Stimulated activated CD8-positive, alpha-beta memory T cell treated with anti-CD3 and anti-CD28 coated beads, Interleukin-7, amount 100 ng/mL, for 1 hour (primary cell): Measurements from ENCODE around the gene ACMSD.
"Not testable (repeated sequence)": the region's sequence is repeated elsewhere in the genome, so short reads cannot be mapped to it uniquely, and the experiment has no call there.

Experiments
- DNase-seq, 2 donors: peaks; one replicate each; pipeline ENCODE4 v3.0.0-alpha.2; 2020; ENCODE audit warnings: low read depth in 2 of 2

ACMSD gene

GRCh38 chr2:134906726-134907125 lies 68.3 kb downstream of the ACMSD start:
- DNase-seq = no peak

DNA sequence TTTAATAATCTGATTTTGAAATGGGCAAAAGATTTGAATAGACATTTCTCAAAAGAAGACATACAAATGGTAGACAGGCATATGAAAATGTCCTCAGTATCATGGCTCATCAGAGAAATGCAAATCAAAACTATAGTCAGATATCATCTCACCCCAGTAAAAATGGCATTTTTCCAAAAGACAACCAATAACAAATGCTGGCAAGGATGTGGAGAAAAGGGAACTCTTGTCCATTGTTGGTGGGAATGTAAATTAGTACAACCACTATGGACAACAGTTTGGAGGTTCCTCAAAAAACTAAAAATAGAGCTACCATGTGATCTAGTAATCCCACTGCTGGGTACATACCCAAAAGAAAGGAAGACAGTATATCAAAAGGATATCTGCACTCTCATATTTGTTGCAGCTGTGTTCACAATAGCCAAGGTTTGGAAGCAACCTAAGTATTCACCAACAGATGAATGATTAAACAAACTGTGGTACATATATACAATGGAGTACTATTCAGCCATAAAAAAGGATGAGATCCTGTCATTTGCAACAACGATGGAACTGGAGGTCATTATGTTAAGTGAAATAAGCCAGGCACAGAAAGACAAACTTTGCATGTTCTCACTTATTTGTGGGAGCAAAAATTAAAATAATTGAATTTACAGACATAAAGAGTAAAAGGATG lies 69.2 kb downstream of the ACMSD start:
- DNase-seq = not testable (repeated sequence)

GRCh38 chr2:134910763-134911399 lies 72.5 kb downstream of the ACMSD start:
- no peak for DNase-seq

- DNase-seq = no peak
These were observed 73.0 kb downstream of the ACMSD start for GRCh38 chr2:134911400-134911785.

- DNase-seq = no peak
These were observed 73.9 kb downstream of the ACMSD start for GRCh38 chr2:134912361-134912760.

GRCh38 chr2:134917360-134917865 lies 79.0 kb downstream of the ACMSD start:
- DNase-seq = no peak

DNA sequence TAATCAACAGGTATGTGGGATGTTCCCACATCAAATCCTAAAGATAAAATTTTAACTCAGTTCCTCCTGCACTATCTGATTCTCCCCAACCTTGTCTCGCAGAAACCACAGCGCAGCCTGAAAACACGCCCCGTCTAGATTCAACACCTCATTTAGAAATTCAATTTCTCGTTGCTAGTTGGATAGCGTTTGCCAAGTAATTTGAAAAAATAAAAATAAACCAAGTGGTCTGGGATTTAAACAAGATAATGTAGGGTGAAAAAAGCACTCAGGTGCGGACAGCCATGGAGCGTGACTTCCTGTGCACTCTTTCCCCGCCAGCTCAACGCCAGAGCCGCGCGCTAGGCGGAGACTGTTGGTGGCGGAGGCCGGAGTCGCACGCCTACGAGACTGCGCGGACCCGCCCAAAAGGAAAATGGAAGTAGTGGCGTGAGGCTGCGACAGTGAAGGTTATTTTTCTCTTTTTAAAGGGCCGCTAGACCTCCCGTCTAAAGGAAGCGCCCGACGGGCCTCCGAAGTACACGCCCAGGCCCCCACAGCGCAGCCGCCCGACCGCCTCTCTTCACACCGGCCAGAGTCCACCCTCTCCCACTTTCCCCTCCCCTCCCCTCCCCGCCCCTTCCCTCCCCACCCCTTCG lies 79.6 kb downstream of the ACMSD start:
- DNase-seq = peak; percentile 72 to 73

GRCh38 chr2:134918526-134919340 lies 80.3 kb downstream of the ACMSD start, which contains the start of gene CCNT2:
TSS of gene CCNT2 (plus strand) at chr2:134918822. CDS start at chr2:134918855, 33 bp downstream.
- peak; percentile 98 to 99 for DNase-seq

- DNase-seq = no peak
These were observed 81.2 kb downstream of the ACMSD start for GRCh38 chr2:134919341-134920210.

GRCh38 chr2:134924912-134925311 lies 86.5 kb downstream of the ACMSD start:
- no peak for DNase-seq

- no peak for DNase-seq
These were observed 88.0 kb downstream of the ACMSD start for GRCh38 chr2:134926231-134926931.

DNA sequence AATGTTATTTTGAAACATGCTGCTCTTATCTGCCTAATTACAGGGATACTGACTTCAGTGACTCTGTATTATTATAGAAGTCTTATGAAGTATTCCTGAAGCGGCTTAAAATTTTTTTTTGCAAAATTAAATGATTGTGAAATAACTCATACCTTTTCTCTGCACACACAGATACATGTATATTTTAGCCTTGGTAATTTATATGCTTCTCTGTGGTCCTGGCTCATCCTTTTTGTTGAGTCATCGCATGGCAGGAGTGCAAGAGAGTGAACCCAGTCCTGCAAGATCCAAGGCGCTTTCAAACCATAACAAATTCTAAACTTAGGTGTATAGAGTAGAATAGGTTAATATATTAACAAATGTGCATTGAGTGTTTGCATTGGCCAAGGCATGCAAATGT lies 88.8 kb downstream of the ACMSD start:
- no peak for DNase-seq

DNA sequence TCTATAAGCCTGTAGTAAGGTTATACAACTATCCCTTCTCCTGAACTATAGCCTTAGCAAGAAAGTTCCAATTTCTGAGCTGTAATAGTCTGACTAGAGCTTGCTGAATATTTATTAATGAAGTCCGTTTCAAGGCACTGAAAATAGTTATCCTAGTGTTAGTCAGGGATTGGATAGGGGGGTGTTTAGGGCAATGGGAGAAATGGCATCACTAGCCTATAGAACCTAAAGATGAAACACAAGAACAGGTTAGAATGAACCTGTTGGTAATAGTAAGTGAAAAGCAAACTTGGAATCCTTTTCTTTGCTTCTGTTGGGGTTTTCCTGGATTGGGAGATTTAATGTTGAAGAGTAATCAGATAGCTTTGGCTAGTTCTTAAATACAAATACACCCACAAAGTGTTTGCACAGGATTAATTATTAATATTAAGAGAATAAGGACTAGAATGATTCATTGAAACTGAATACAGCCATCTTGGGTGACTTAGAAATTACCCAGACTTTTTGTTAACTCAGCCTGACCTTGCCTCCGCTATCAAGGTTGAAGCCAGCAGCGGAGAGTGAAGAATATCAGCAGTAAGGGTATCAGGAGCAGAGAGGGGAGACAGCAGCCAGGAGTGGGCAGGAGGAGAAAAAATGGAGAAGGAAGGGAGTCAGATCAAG lies 94.6 kb downstream of the ACMSD start:
- no peak for DNase-seq

GRCh38 chr2:134933732-134934131 lies 95.3 kb downstream of the ACMSD start:
- no peak for DNase-seq

DNA sequence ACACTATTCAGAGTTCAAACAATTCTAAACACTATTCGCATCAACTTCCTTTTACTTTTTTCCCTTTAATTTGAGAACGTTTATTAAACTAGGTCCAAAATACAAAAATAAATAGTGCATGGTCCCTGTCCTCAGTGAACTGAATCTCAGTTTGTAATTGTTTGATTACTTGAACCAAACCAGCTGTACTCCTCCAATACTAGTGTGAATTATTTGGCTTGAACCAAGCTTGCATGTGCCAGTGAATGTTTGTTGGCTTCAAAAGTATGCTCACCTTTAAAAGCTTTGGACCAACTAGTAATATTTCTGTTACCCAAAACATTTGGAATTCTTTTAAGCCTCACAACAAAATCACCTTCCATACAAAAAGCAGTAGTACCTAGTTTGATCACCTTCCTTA lies 95.7 kb downstream of the ACMSD start:
- no peak for DNase-seq

DNA sequence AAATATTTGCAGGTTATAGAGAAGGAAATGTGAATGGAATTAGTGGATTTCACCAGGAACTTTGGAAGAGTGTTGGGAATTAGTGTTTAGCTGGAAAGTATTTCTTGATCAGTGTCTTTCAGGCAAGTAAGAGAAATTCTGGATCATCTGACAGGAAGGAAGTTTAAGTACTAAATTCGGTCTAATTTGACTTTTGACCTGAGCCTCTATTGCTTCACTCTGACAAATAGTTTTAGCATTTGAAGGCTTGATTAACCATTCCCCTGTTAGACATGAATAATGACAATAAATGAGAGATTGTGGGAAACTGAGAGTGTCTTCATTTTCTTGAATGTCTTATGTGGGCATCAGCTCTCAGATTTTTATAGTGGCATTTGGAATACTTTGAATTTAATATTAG lies 96.2 kb downstream of the ACMSD start:
- DNase-seq = no peak

DNA sequence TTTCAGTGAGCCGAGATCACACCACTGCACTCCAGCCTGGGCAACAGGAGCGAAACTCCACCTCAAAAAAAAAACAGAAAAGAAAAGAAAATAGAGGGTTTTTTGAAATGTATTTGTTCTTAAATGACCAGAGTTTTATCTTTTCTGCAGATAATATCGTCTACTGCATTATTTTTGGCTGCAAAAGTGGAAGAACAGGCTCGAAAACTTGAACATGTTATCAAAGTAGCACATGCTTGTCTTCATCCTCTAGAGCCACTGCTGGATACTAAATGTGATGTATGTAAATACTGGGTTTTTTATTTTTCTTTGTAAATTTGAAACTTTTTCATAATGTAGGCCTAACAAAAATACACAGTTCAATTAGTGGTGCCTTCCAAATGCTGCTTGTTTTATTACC lies 98.3 kb downstream of the ACMSD start:
- no peak for DNase-seq

- no peak for DNase-seq
These were observed 105.1 kb downstream of the ACMSD start for GRCh38 chr2:134943540-134943939.

DNA sequence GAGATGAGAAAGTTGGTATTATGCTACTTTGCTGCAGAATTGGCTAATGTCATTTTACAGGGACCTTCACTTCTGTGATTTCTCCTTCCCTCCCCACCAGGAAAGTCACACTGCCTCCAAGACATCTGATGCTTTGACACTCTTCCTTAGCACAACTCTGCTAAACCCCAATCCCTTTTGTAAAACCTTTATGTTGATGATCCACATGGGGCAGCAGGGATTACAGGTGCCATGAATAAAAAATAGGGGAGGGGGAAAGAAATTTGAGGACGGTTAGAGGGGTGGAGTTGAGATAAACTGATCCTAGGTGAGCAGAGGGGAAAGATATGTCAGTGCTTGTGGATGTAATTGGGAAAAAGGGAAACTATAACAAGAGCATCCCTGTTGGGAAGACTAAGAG lies 106.6 kb downstream of the ACMSD start:
- DNase-seq = no peak

- DNase-seq = no peak
These were observed 107.7 kb downstream of the ACMSD start for GRCh38 chr2:134946073-134946472.
